ENCODE data around the gene PDE3A.

DNA sequence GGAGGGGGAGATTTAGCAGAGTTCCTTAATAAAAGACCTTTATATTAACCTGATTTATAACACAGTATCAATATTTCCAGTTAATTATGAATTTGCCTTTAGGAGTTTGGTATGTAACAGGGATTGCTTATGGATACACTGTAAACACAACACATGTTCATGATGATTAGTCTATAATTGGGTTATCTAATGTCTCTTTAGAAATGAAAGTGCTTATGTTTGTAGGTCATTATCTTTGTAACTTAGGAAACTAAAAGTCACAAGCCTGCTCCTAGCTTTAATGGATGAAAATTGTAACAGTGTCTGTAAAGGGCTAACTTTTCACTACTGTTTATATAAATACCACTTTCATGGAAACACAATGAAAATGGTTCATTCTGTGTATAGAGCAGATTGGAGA, 9.4 kb downstream of the PDE3A start:
- TF ChIP-seq POLR2A (IDR thresholded peaks at IDR 0.05), result no peak
- TF ChIP-seq, protein P1, sequence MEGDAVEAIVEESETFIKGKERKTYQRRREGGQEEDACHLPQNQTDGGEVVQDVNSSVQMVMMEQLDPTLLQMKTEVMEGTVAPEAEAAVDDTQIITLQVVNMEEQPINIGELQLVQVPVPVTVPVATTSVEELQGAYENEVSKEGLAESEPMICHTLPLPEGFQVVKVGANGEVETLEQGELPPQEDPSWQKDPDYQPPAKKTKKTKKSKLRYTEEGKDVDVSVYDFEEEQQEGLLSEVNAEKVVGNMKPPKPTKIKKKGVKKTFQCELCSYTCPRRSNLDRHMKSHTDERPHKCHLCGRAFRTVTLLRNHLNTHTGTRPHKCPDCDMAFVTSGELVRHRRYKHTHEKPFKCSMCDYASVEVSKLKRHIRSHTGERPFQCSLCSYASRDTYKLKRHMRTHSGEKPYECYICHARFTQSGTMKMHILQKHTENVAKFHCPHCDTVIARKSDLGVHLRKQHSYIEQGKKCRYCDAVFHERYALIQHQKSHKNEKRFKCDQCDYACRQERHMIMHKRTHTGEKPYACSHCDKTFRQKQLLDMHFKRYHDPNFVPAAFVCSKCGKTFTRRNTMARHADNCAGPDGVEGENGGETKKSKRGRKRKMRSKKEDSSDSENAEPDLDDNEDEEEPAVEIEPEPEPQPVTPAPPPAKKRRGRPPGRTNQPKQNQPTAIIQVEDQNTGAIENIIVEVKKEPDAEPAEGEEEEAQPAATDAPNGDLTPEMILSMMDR (IDR thresholded peaks at IDR 0.05), result no peak
